ENCODE data around the gene DIP2C.
"Not testable (repeated sequence)": the region's sequence is repeated elsewhere in the genome, so short reads cannot be mapped to it uniquely, and the experiment has no call there.

DIP2C gene

GRCh38 chr10:306007-306674, 383.3 kb downstream of the DIP2C start:
- no peak for DNase-seq (ENCODE audit: low read depth in 3 of 3)

GRCh38 chr10:305034-305433, 384.4 kb downstream of the DIP2C start:
- DNase-seq (ENCODE audit: low read depth in 3 of 3), result no peak

- no peak for DNase-seq (ENCODE audit: low read depth in 3 of 3)
Observed at GRCh38 chr10:301536-301935, 387.9 kb downstream of the DIP2C start.

GRCh38 chr10:300580-300979, 388.9 kb downstream of the DIP2C start:
- DNase-seq (ENCODE audit: low read depth in 3 of 3), result not testable (repeated sequence)

GRCh38 chr10:299969-300368, 389.5 kb downstream of the DIP2C start:
- DNase-seq (ENCODE audit: low read depth in 3 of 3), result no peak

GRCh38 chr10:299512-299911, 390.0 kb downstream of the DIP2C start:
- DNase-seq (ENCODE audit: low read depth in 3 of 3), result no peak

- DNase-seq (ENCODE audit: low read depth in 3 of 3), result no peak
Observed at GRCh38 chr10:298033-298432, 391.4 kb downstream of the DIP2C start.

GRCh38 chr10:297567-297966, 391.9 kb downstream of the DIP2C start:
- no peak for DNase-seq (ENCODE audit: low read depth in 3 of 3)

- no peak for DNase-seq (ENCODE audit: low read depth in 3 of 3)
Observed at GRCh38 chr10:293636-294035, 395.8 kb downstream of the DIP2C start.

GRCh38 chr10:290026-290725, 399.3 kb downstream of the DIP2C start:
- no peak for DNase-seq (ENCODE audit: low read depth in 3 of 3)

- no peak for DNase-seq (ENCODE audit: low read depth in 3 of 3)
Observed at GRCh38 chr10:289581-289980, 399.9 kb downstream of the DIP2C start.

- no peak for DNase-seq (ENCODE audit: low read depth in 3 of 3)
Observed at GRCh38 chr10:288316-289200, 400.9 kb downstream of the DIP2C start.

GRCh38 chr10:287814-288213, 401.7 kb downstream of the DIP2C start:
- no peak for DNase-seq (ENCODE audit: low read depth in 3 of 3)

GRCh38 chr10:287026-287709, 402.3 kb downstream of the DIP2C start:
- no peak for DNase-seq (ENCODE audit: low read depth in 3 of 3)

- DNase-seq (ENCODE audit: low read depth in 3 of 3), result no peak
Observed at GRCh38 chr10:285216-285615, 404.3 kb downstream of the DIP2C start.

GRCh38 chr10:283916-284356, 405.5 kb downstream of the DIP2C start:
- DNase-seq (ENCODE audit: low read depth in 3 of 3), result no peak

GRCh38 chr10:283140-283479, 406.4 kb downstream of the DIP2C start:
- DNase-seq (ENCODE audit: low read depth in 3 of 3), result no peak

- DNase-seq (ENCODE audit: low read depth in 3 of 3), result no peak
Observed at GRCh38 chr10:282294-283139, 407.0 kb downstream of the DIP2C start.

- DNase-seq (ENCODE audit: low read depth in 3 of 3), result no peak
Observed at GRCh38 chr10:279655-280054, 409.8 kb downstream of the DIP2C start.

GRCh38 chr10:279232-279631, 410.2 kb downstream of the DIP2C start:
- no peak for DNase-seq (ENCODE audit: low read depth in 3 of 3)

GRCh38 chr10:278707-279106, 410.8 kb downstream of the DIP2C start:
- DNase-seq (ENCODE audit: low read depth in 3 of 3), result no peak
